Measurements from ENCODE around the gene SLC2A1. TPM values are rescaled to one million over a fixed set of nuclear protein-coding genes. Genes with fewer than 3 reads are reported as not detected.

SLC2A1 gene
- total and polyA plus RNA-seq, 9 of the 15 experiments (the other 6 are each of a cell fraction or from before 2014, with no cell fraction given) = 12.6 to 153 (median 48.0) TPM

- TF ChIP-seq MGA (IDR thresholded peaks at IDR 0.05) (no peak), SMARCC2 (IDR thresholded peaks at IDR 0.05; ENCODE audit: low read depth) (no peak)
Measured at GRCh38 chr1:42947965-42948732, 10.5 kb downstream of the SLC2A1 start (continued).
